PC-3 (cell line): ENCODE measurements around the gene RGPD4. TPM values are rescaled to one million over a fixed set of nuclear protein-coding genes. Genes with fewer than 3 reads are reported as not detected.
"Not testable (repeated sequence)": the region's sequence is repeated elsewhere in the genome, so short reads cannot be mapped to it uniquely, and the experiment has no call there.

Source experiments
- ATAC-seq: fragments of 200-7000 bp; cut with Tn5 transposase; 2 replicates; pipeline ENCODE4 v1.9.1; 2020; ENCODE audit warnings: mild to moderate bottlenecking, moderate library complexity
- Bru-seq: library from RNA; stranded (reverse); fragments of 400-500 nt; gene quantifications from one replicate; lab custom pipeline; 2021; lab: Mats Ljungman, UMichigan
- BruChase-seq, 2 experiments: library from RNA; stranded (reverse); fragments of 400-500 nt; gene quantifications; one replicate each; lab custom pipeline; 2021; lab: Mats Ljungman, UMichigan
- BruUV-seq: library from RNA; stranded (reverse); fragments of 400-500 nt; replicated peaks from 2 replicates; lab custom pipeline; 2021; lab: Mats Ljungman, UMichigan
- CTCF ChIA-PET: fragments of 300-600 bp; sonication (Branson Sonifier 250); formaldehyde crosslinking; loops from one replicate; lab custom pipeline; 2022; ENCODE audit warnings: antibody characterized with exemption; lab: Charles Lee
- POLR2A ChIA-PET: fragments of 300-600 bp; sonication (Branson Sonifier 250); formaldehyde crosslinking; loops from one replicate; lab custom pipeline; 2022; ENCODE audit warnings: antibody characterized with exemption; ENCODE audit not compliant: unreplicated experiment; lab: Charles Lee
- DNase-seq: peaks from one replicate; pipeline ENCODE4 v3.0.0-alpha.2; 2015
- H2AFZ ChIP-seq: fragments of 300-600 bp; sonication (generic); 2 replicates; pipeline ENCODE4 v1.6.0; 2016; ENCODE audit warnings: antibody characterized with exemption, low read length
- H3F3A ChIP-seq: fragments of 300-600 bp; sonication (generic); one replicate; pipeline ENCODE4 v1.6.0; 2017; ENCODE audit warnings: antibody characterized with exemption, low read length, control low read depth, mild to moderate bottlenecking; ENCODE audit not compliant: unreplicated experiment
- H3K27ac ChIP-seq: fragments of 300-600 bp; sonication (generic); 2 replicates; pipeline ENCODE4 v1.5.1; 2016; ENCODE audit warnings: mild to moderate bottlenecking, low read length
- H3K27me3 ChIP-seq: fragments of 300-600 bp; sonication (generic); 2 replicates; pipeline ENCODE4 v1.6.1; 2016; ENCODE audit warnings: low read length, mixed read lengths
- H3K36me3 ChIP-seq: fragments of 300-600 bp; sonication (generic); 2 replicates; pipeline ENCODE4 v1.6.1; 2016; ENCODE audit warnings: low read depth, mixed run types, low read length, mixed read lengths
- H3K4me1 ChIP-seq: fragments of 300-600 bp; sonication (generic); 2 replicates; pipeline ENCODE4 v1.5.1; 2016; ENCODE audit warnings: low read length; ENCODE audit not compliant: insufficient read depth
- H3K4me2 ChIP-seq: fragments of 300-600 bp; sonication (generic); 2 replicates; pipeline ENCODE4 v1.6.0; 2016; ENCODE audit warnings: low read length
- H3K4me3 ChIP-seq: fragments of 300-600 bp; sonication (generic); 2 replicates; pipeline ENCODE4 v1.5.1; 2016; ENCODE audit warnings: mild to moderate bottlenecking, low read length, mixed read lengths
- H3K79me2 ChIP-seq: fragments of 300-600 bp; sonication (generic); 2 replicates; pipeline ENCODE4 v1.6.1; 2017; ENCODE audit warnings: low read length, mixed read lengths
- H3K9ac ChIP-seq: fragments of 300-600 bp; sonication (generic); 2 replicates; pipeline ENCODE4 v1.6.0; 2016; ENCODE audit warnings: mild to moderate bottlenecking, low read length
- H3K9me2 ChIP-seq: fragments of 300-600 bp; sonication (generic); replicated peaks from 2 replicates; pipeline ENCODE4 v1.6.1; 2016; ENCODE audit warnings: mixed run types, low read length, mixed read lengths
- H3K9me3 ChIP-seq: fragments of 300-600 bp; sonication (generic); 2 replicates; pipeline ENCODE4 v1.6.1; 2016; ENCODE audit warnings: low read length, mixed read lengths
- H4K20me1 ChIP-seq: fragments of 300-600 bp; sonication (generic); 2 replicates; pipeline ENCODE4 v1.6.1; 2016; ENCODE audit warnings: low read length, mixed read lengths
- EZH2 ChIP-seq: fragments of 300-600 bp; sonication (generic); IDR thresholded peaks from one replicate; pipeline ENCODE4 v1.6.1; 2017; ENCODE audit warnings: antibody characterized with exemption, mild to moderate bottlenecking, low read length; ENCODE audit not compliant: unreplicated experiment
- EZH2phosphoT487 ChIP-seq: fragments of 300-600 bp; sonication (generic); IDR thresholded peaks from 2 replicates; pipeline ENCODE4 v1.6.1; 2018; ENCODE audit warnings: mild to moderate bottlenecking, antibody characterized with exemption, low read length, borderline replicate concordance
- intact Hi-C: fragments of 100-400 bp; cut with micrococcal nuclease; formaldehyde crosslinking; loops from 2 replicates; pipeline ENCODE4 v1.9.0; 2023
- long read RNA-seq: library from polyadenylated mRNA; unstranded; transcript quantifications from one replicate; pipeline ENCODE4 v2.0.0, GENCODE V29; 2021; ENCODE audit not compliant: unreplicated experiment
- total RNA-seq: library from RNA; depleted of rRNA; stranded (reverse); fragments of >200 nt; gene quantifications from 2 replicates; pipeline ENCODE4 v1.2.3, GENCODE V29; 2014; rRNA removed
- TF ChIP-seq, protein P1 (sequence below): fragments of 300-600 bp; sonication (generic); conservative IDR thresholded peaks from 2 replicates; pipeline ENCODE4 v1.5.1; 2017; ENCODE audit warnings: antibody characterized with exemption, low read depth, mild to moderate bottlenecking, low read length

Gene RGPD4
- total RNA-seq (not detected in 2 replicates), Bru-seq, nascent RNA (percentile 24 among the genes with signal in this experiment), BruChase-seq, experiment 1, labeled RNA remaining after a 6-hour chase (percentile 18 among the genes with signal in this experiment), BruChase-seq, experiment 2, labeled RNA remaining after a 2-hour chase (percentile 23 among the genes with signal in this experiment)
- long read RNA-seq = 0 reads

DNA sequence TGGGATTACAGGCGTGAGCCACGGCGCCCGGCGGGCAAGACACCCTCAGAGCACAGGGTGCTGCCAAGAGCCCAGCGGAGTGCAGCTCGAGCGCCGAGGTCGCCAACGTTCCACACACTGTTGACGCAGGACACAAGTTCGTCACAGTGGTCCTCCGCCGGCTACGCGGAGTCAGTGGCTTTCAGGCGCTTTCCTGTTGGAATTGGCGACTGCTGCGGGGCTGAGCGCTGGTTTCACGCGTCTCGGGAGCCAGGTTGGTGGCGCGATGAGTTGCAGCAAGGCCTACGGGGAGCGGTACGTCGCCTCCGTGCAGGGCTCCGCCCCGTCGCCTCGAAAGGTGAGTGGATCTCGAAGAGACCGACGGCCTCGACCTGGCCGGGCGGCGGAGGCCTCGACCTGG is at the start of gene RGPD4:
Gene RGPD4 (plus strand): TSS at position 144 of the 400 bp plus-strand sequence. CDS start 122 bp downstream, at position 266.
- H3K36me3 ChIP-seq, H3K9ac ChIP-seq, ATAC-seq, H3K27me3 ChIP-seq, H2AFZ ChIP-seq, H3K79me2 ChIP-seq, H3K9me2 ChIP-seq, H3K4me1 ChIP-seq, CTCF ChIA-PET, H3F3A ChIP-seq, H3K4me2 ChIP-seq, H3K4me3 ChIP-seq, H3K27ac ChIP-seq, H4K20me1 ChIP-seq, DNase-seq, POLR2A ChIA-PET, BruUV-seq, H3K9me3 ChIP-seq, intact Hi-C loops: not testable (repeated sequence)

DNA sequence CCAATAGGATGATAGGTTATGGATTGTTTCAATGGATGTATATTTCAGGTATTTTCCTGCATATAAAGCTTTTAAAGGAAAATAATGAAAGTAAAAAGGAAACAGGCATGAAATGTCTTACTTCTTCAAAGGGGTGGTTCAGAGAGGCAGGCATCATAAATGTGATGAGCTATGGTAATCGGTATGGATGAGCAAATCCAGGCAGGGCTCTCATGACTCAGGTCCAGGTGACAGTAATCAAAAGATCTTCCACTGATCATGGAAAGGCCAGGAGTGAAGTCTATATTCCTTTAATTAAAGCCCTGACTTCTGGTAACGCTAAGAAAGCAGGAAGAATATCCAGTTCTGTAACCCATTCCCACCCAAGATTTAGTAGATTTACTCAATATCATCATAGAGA is 48.7 kb upstream of the RGPD4 start:
- intact Hi-C loops = no loop called here
- ATAC-seq (no peak), DNase-seq (no peak)
- Histone ChIP-seq H3F3A (no peaks in the 10 kb centered on the region), H3K79me2 (no peaks in the 10 kb centered on the region), H3K4me2 (no peak overlapping the region), H4K20me1 (no peaks in the 10 kb centered on the region), H3K36me3 (no peaks in the 10 kb centered on the region), H3K4me1 (no peaks in the 10 kb centered on the region), H3K9me3 (no peaks in the 10 kb centered on the region), H3K27ac (no peak overlapping the region), H3K9me2 (no peaks in the 10 kb centered on the region), H3K9ac (no peak overlapping the region), H3K4me3 (no peak overlapping the region), H3K27me3 (peaks cover 24% of the 10 kb centered on the region), H2AFZ (no peak overlapping the region)
- BruUV-seq = no TSS peak
- no peak for TF ChIP-seq EZH2
- TF ChIP-seq, protein P1, sequence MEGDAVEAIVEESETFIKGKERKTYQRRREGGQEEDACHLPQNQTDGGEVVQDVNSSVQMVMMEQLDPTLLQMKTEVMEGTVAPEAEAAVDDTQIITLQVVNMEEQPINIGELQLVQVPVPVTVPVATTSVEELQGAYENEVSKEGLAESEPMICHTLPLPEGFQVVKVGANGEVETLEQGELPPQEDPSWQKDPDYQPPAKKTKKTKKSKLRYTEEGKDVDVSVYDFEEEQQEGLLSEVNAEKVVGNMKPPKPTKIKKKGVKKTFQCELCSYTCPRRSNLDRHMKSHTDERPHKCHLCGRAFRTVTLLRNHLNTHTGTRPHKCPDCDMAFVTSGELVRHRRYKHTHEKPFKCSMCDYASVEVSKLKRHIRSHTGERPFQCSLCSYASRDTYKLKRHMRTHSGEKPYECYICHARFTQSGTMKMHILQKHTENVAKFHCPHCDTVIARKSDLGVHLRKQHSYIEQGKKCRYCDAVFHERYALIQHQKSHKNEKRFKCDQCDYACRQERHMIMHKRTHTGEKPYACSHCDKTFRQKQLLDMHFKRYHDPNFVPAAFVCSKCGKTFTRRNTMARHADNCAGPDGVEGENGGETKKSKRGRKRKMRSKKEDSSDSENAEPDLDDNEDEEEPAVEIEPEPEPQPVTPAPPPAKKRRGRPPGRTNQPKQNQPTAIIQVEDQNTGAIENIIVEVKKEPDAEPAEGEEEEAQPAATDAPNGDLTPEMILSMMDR = no peak
- TF ChIP-seq EZH2phosphoT487 = no peak
- ChIA-PET CTCF (no interaction called here), POLR2A (no interaction called here)

DNA sequence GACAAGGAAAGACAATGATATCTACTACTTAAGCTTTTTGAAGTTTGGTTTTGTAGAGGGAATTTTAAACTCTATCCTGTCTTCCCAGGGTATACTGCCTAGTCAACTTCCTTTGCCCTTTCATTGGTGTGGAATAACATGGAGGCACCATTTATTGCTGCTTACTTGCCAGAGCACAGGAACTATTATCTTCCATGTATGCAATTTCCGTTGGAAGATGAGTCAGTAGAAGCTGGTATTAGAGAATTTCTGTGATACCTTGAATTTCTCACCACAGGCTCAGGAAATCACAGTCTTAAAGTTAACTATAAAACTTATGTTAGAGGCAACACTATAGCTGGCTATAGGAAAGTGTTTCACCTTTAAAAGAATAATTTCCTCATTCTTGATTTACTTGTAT is 40.9 kb upstream of the RGPD4 start:
- H3F3A ChIP-seq = no peaks in the 10 kb centered on the region
- no peaks in the 10 kb centered on the region for H3K4me1 ChIP-seq
- no peak for ATAC-seq
- no peaks in the 10 kb centered on the region for H3K9me2 ChIP-seq
- no peaks in the 10 kb centered on the region for H3K79me2 ChIP-seq
- H3K4me2 ChIP-seq = no peak overlapping the region
- no peak for TF ChIP-seq EZH2
- TF ChIP-seq, protein P1 = no peak
- TF ChIP-seq EZH2phosphoT487 = no peak
- no peaks in the 10 kb centered on the region for H4K20me1 ChIP-seq
- H3K4me3 ChIP-seq = no peak overlapping the region
- DNase-seq = no peak
- ChIA-PET CTCF (no interaction called here), POLR2A (no interaction called here)
- intact Hi-C loops = no loop called here
- H3K36me3 ChIP-seq = no peaks in the 10 kb centered on the region
- no peaks in the 10 kb centered on the region for H3K9me3 ChIP-seq
- no peak overlapping the region for H3K27ac ChIP-seq
- no TSS peak for BruUV-seq
- H2AFZ ChIP-seq = no peak overlapping the region
- H3K9ac ChIP-seq = no peak overlapping the region
- H3K27me3 ChIP-seq = no peaks in the 10 kb centered on the region
